WERI-Rb-1 (cell line): ENCODE results near the gene FLNB.

Experiments used
- DNase-seq: peaks from one replicate; pipeline ENCODE4 v3.0.0-alpha.2; 2020
- H3K27ac ChIP-seq: fragments of 250-450 bp; sonication (Bioruptor Pico); 2 replicates; pipeline ENCODE4 v1.5.1; 2020; ENCODE audit warnings: mild to moderate bottlenecking, moderate library complexity
- H3K27me3 ChIP-seq: fragments of 250-450 bp; sonication (Bioruptor Pico); 2 replicates; pipeline ENCODE4 v1.5.1; 2021; ENCODE audit warnings: mild to moderate bottlenecking, low read depth, moderate library complexity; ENCODE audit not compliant: insufficient read depth, severe bottlenecking
- H3K36me3 ChIP-seq: fragments of 250-450 bp; sonication (Bioruptor Pico); 2 replicates; pipeline ENCODE4 v1.5.1; 2020; ENCODE audit warnings: mild to moderate bottlenecking, moderate library complexity
- H3K4me3 ChIP-seq: 2 replicates; pipeline ENCODE4 v1.5.1; 2011; ENCODE audit warnings: low read depth, mild to moderate bottlenecking, control low read depth, low read length
- H3K9me3 ChIP-seq: fragments of 250-450 bp; sonication (Bioruptor Pico); 2 replicates; pipeline ENCODE4 v1.5.1; 2021; ENCODE audit warnings: mild to moderate bottlenecking, moderate library complexity; ENCODE audit not compliant: severe bottlenecking
- TF ChIP-seq, protein P1 (sequence below): IDR thresholded peaks from 2 replicates; pipeline ENCODE4 v1.5.1; 2011; ENCODE audit warnings: low read depth, mild to moderate bottlenecking, control low read depth, inconsistent platforms, low read length

The FLNB gene

DNA sequence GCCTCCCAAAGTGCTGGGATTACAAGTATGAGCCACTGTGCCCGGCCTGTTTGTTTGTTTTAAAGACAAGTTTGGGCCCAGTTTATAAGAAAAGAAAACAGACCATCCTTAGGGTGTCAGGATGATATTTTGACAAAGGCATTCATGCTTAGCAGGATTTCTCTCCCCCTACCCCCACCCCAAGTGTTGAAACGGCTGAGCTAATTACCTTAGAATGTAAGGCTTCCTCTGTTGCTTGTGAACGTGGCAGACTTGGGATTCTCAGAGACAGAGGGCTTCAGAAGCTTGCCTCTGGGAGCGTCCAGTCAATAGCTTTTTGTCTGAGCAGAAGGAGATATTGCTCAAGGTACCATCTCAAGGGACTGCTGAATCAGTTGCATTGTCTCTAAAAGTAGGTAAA, 24.0 kb downstream of the FLNB start:
- H3K36me3 ChIP-seq, result no peaks in the 10 kb centered on the region
- H3K9me3 ChIP-seq, result no peaks in the 10 kb centered on the region
- no peak overlapping the region for H3K27ac ChIP-seq
- H3K4me3 ChIP-seq, result no peak overlapping the region
- H3K27me3 ChIP-seq, result no peaks in the 10 kb centered on the region
- TF ChIP-seq, protein P1, sequence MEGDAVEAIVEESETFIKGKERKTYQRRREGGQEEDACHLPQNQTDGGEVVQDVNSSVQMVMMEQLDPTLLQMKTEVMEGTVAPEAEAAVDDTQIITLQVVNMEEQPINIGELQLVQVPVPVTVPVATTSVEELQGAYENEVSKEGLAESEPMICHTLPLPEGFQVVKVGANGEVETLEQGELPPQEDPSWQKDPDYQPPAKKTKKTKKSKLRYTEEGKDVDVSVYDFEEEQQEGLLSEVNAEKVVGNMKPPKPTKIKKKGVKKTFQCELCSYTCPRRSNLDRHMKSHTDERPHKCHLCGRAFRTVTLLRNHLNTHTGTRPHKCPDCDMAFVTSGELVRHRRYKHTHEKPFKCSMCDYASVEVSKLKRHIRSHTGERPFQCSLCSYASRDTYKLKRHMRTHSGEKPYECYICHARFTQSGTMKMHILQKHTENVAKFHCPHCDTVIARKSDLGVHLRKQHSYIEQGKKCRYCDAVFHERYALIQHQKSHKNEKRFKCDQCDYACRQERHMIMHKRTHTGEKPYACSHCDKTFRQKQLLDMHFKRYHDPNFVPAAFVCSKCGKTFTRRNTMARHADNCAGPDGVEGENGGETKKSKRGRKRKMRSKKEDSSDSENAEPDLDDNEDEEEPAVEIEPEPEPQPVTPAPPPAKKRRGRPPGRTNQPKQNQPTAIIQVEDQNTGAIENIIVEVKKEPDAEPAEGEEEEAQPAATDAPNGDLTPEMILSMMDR, result no peak
- no peak for DNase-seq

DNA sequence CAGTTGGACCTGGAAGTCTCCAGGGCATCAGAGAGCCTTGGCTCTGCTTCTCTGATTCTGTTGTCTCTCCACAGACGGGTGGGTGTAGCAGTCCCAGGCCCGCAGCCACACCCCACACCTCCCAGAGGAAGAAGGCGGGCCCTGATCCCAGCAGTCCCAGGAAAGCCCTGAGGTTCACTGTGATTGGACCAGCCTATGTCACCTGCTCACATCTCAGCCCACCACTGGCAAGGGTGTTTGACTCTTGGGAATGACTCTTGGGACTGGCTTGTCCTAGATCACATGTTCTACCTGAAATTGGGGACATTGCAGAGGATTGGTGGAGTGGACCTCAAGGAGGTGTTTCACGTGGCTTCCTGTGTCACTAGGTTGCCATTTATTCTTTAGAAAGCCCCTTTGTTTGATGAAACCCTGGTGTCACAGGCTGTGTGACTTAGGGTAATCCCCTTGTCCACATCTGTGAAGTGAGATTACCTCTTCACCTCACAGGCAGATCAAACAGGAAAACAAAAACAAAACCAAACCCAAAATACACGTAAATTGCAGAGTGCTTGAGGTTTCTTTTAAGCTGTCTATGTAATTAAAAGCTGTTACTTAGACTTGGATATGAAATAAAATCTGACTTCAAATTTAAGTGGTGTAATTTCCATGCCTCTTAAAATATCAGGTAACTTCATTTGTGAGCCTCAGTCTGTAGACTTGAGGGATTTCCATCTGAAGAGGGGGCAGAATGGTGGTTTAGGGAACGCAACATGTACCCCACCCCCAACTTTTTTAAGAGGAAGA, 26.7 kb downstream of the FLNB start:
- no peak for DNase-seq
- no peak overlapping the region for H3K27ac ChIP-seq

DNA sequence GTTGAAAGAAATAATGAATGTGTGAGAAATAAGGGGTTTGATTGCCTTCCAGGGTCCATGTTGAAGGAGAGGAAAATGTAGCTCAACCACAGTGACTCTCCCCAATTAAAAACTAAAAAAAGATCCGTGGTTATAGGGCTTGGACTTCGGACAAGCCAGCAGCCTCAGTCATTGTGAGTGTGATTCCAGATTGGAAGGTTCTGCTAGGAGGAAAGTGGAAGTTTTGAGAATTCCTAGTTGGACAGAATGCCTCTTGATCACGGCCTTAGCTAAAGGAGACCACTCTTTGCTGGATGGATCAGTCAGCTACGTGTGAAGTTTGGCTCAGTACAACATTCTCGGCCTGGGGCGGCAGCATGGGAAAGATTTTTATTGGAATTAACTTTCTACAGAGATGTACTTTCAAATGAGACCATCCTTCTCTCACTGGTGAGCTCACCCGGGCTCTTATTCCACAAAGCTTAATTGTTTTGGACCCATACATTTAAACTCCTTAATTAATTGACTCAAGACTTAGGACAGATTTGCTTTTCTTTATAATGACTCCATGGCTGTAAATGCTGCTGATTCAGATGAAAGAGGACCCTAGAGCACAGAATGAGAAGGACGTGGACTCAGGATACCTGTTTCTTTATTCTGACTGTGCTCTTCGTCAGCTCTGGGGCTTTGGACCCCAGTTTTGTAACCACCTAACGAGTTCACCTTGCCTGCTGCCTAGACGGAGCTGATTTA, 27.5 kb downstream of the FLNB start:
- Histone ChIP-seq H3K27ac (no peak overlapping the region), H3K36me3 (no peaks in the 10 kb centered on the region), H3K27me3 (no peaks in the 10 kb centered on the region), H3K4me3 (no peak overlapping the region), H3K9me3 (no peaks in the 10 kb centered on the region)
- TF ChIP-seq, protein P1, result no peak
- DNase-seq, result no peak

More for the DNA sequence above, 26.7 kb downstream of the FLNB start:
- H3K9me3 ChIP-seq, result no peaks in the 10 kb centered on the region
- no peaks in the 10 kb centered on the region for H3K27me3 ChIP-seq
- H3K36me3 ChIP-seq, result no peaks in the 10 kb centered on the region
- TF ChIP-seq, protein P1, result no peak
- no peak overlapping the region for H3K4me3 ChIP-seq

DNA sequence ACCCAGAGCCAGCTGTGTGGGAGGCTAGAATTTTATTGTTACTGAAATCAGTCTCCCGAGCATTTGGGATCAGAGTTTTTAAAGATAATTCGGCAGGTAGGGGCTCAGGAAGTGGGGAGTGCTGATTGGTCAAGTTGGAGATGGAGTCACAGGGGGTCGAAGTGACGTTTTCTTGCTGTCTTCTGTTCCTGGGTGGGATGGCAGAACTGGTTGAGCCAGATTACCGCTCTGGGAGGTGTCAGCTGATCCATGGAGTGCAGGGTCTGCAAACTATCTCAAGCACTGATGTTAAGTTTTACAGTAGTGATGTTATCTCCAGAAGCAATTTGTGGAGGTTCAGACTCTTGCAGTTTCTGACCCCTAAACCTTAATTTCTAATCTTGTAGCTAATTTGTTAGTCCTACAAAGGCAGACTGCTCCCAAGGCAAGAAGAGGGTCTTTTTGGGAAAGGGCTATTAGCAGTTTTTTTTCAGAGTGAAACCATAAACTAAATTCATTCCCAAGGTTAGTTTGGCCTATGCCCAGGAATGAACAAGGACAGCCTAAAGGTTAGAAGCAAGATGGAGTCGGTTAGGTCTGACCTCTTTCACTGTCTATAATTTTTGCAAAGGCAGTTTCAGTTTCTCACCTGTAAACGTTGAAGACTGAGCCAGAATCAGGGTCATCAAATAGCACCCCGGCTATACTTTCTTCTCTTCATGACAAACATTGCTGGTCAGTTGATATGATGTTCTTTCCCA, 28.2 kb downstream of the FLNB start:
- no peaks in the 10 kb centered on the region for H3K27me3 ChIP-seq
- H3K9me3 ChIP-seq, result no peaks in the 10 kb centered on the region
- no peak overlapping the region for H3K4me3 ChIP-seq
- no peak for DNase-seq
- TF ChIP-seq, protein P1, result no peak
- H3K27ac ChIP-seq, result no peak overlapping the region
- H3K36me3 ChIP-seq, result no peaks in the 10 kb centered on the region

DNA sequence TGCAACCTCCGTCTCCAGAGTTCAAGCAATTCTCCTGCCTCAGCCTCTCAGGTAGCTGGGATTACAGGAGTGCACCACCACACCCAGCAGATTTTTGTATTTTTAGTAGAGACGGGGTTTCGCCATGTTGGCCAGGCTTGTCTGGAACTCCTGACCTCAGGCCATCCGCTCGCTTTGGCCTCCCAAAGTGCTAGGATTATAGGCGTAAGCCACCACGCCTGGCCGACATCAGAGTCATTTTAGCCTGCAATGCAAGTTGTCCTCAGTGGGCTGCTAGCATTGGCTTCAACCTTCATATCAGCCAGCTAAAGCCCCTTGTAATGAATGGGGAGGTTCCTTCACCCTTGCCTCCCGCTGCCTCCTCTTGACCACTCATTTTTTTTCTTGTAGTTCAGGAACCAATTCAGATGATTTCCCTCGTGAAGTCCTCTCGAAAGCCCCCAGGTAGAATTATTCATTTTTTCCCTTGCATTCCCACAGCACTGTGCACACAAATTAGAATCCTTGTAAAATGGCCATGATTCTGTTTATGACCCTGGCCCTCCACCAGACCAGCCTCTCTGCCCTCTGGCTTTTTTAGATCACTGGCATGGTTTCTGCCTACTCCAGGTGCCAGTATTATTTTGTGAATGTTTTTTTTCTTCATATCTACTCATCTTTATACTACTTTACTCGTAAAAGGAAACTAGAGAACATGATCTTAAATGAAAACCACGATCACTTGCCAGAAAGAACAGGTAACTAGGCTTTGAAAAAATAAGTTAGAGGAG, 29.1 kb downstream of the FLNB start:
- TF ChIP-seq, protein P1, result no peak
- H3K4me3 ChIP-seq, result no peak overlapping the region
- DNase-seq, result no peak
- H3K27me3 ChIP-seq, result no peaks in the 10 kb centered on the region
- H3K36me3 ChIP-seq, result no peaks in the 10 kb centered on the region
- no peaks in the 10 kb centered on the region for H3K9me3 ChIP-seq
- H3K27ac ChIP-seq, result no peak overlapping the region
